ENCODE measurements around the gene LPO.

DNA sequence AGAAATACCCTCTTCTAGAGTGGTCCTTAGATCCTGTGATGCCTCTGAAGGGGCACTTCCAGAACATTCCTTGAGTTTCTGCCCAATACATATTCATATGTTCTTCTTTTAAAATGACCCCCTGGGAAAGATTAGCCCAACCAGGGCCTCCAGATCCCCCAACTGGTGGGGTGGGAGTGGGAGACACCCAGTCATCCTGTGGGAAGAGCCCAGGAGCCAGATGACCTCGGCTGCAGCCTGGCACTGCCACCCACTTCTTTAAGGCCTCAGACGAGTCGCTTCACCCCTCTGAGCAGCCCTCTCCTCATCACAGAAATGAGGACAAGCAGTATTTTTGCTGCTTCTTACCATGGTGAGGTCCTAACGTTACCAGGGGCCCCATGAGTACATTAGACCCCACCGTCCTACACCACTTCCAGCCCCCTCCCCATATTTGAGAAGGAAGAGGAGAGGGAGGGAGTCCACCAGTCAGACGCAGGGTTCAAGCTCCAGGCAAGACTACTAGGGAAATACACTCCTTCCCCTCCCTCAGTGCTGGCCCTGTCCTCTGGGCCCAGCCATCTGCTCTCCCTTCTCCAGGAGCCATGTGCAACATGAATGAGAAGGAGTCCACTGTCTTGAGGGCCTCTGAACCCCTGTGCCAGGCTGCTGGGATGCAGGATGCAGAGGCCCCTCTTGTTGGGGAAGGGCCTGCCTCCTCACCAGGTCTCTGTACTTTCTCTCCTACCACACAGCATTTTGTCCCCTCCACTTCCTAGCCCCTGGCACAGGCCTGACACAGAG, 30.6 kb downstream of the LPO start:
- TF ChIP-seq, protein P1, sequence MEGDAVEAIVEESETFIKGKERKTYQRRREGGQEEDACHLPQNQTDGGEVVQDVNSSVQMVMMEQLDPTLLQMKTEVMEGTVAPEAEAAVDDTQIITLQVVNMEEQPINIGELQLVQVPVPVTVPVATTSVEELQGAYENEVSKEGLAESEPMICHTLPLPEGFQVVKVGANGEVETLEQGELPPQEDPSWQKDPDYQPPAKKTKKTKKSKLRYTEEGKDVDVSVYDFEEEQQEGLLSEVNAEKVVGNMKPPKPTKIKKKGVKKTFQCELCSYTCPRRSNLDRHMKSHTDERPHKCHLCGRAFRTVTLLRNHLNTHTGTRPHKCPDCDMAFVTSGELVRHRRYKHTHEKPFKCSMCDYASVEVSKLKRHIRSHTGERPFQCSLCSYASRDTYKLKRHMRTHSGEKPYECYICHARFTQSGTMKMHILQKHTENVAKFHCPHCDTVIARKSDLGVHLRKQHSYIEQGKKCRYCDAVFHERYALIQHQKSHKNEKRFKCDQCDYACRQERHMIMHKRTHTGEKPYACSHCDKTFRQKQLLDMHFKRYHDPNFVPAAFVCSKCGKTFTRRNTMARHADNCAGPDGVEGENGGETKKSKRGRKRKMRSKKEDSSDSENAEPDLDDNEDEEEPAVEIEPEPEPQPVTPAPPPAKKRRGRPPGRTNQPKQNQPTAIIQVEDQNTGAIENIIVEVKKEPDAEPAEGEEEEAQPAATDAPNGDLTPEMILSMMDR (IDR thresholded peaks at IDR 0.05; ENCODE audit: low read depth, low read length) = no peak
- TF ChIP-seq EZH2phosphoT487 (IDR thresholded peaks at IDR 0.05; ENCODE audit: low read depth) = no peak
